HG03045 (cell line): ENCODE data around the gene ROS1.

ENCODE experiments used
- ATAC-seq: cut with Tn5 transposase; IDR thresholded peaks from one replicate; pipeline ENCODE4 v1.9.1; 2021; ENCODE audit warnings: mild to moderate bottlenecking, moderate library complexity; ENCODE audit not compliant: unreplicated experiment

ROS1 gene

GRCh38 chr6:117311726-117312125 lies 114.0 kb downstream of the ROS1 start:
- ATAC-seq = no peak

GRCh38 chr6:117311310-117311709 lies 114.4 kb downstream of the ROS1 start:
- ATAC-seq = no peak

- ATAC-seq = no peak
These were observed 116.1 kb downstream of the ROS1 start for GRCh38 chr6:117309611-117310010.

GRCh38 chr6:117309069-117309468 lies 116.7 kb downstream of the ROS1 start:
- ATAC-seq = no peak

GRCh38 chr6:117307655-117308054 lies 118.1 kb downstream of the ROS1 start:
- ATAC-seq = no peak

- no peak for ATAC-seq
These were observed 119.4 kb downstream of the ROS1 start for GRCh38 chr6:117306227-117306790.

- no peak for ATAC-seq
These were observed 121.3 kb downstream of the ROS1 start for GRCh38 chr6:117304446-117304845.

GRCh38 chr6:117303323-117303722 lies 122.4 kb downstream of the ROS1 start:
- no peak for ATAC-seq

- ATAC-seq = no peak
These were observed 126.8 kb downstream of the ROS1 start for GRCh38 chr6:117298941-117299340.

GRCh38 chr6:117290173-117290846 lies 135.4 kb downstream of the ROS1 start:
- no peak for ATAC-seq

- ATAC-seq = no peak
These were observed 137.5 kb downstream of the ROS1 start for GRCh38 chr6:117288083-117288715.

- no peak for ATAC-seq
These were observed 144.8 kb downstream of the ROS1 start for GRCh38 chr6:117280922-117281321.

- ATAC-seq = no peak
These were observed 148.9 kb downstream of the ROS1 start for GRCh38 chr6:117276778-117277316.

GRCh38 chr6:117275711-117276110 lies 150.0 kb downstream of the ROS1 start:
- ATAC-seq = no peak

- ATAC-seq = no peak
These were observed 150.5 kb downstream of the ROS1 start for GRCh38 chr6:117275205-117275604.

GRCh38 chr6:117272891-117273290 lies 152.9 kb downstream of the ROS1 start:
- no peak for ATAC-seq

GRCh38 chr6:117272032-117272866 lies 153.5 kb downstream of the ROS1 start:
- ATAC-seq = no peak

- ATAC-seq = no peak
These were observed 154.8 kb downstream of the ROS1 start for GRCh38 chr6:117270843-117271507.

GRCh38 chr6:117270055-117270842 lies 155.5 kb downstream of the ROS1 start:
- no peak for ATAC-seq

GRCh38 chr6:117269638-117270054 lies 156.1 kb downstream of the ROS1 start:
- no peak for ATAC-seq
